ENCODE data around the gene TRAF3IP3.

The TRAF3IP3 gene

DNA sequence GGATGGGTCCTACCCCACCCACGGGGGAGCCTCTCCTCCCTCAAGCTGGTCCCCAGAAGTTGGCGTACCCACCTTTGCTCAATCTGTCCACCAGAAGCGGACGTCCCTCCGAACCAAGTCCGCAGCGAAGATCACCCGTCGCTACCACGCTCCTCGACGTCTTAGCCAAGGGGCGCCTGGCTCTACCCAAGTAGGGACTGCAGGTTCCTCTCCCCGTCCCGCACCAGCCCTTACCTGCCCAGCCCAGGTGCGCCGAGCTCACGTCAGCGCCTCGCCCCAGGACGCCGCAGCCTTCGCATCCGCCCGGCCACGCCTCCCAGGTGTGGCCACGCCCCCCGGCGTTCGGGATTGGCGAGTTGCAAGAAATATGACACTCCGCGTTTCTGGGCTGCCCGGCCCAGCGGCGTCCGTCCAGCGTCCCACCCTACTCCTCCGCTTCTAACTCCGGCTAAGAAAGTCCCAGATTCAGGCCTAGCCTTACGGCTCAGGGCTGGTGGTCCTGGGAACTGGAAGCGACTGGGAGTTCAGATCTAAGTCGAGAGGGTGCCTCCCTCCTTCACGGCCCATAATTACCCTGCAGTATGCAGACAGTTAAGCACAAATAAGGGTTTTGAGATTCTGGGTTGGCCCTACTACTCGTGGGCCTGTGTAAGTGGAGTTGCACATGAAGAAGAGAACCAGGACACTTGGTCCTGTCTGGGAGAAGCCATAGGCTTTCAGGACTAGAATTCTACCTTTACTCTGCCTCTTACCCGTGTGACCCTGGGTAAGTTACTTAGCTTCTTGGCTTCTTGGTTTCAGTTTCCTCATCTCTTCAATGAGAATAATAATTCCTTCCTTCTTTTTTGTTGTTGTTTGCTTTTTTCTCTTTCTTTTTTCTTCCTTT lies 50.3 kb downstream of the TRAF3IP3 start, which contains the start of gene IRF6:
TSS of gene IRF6 (minus strand) at position 268 of the 886 bp plus-strand sequence. CDS start 4,729 bp downstream, outside the sequence.
- TF ChIP-seq, protein P1, sequence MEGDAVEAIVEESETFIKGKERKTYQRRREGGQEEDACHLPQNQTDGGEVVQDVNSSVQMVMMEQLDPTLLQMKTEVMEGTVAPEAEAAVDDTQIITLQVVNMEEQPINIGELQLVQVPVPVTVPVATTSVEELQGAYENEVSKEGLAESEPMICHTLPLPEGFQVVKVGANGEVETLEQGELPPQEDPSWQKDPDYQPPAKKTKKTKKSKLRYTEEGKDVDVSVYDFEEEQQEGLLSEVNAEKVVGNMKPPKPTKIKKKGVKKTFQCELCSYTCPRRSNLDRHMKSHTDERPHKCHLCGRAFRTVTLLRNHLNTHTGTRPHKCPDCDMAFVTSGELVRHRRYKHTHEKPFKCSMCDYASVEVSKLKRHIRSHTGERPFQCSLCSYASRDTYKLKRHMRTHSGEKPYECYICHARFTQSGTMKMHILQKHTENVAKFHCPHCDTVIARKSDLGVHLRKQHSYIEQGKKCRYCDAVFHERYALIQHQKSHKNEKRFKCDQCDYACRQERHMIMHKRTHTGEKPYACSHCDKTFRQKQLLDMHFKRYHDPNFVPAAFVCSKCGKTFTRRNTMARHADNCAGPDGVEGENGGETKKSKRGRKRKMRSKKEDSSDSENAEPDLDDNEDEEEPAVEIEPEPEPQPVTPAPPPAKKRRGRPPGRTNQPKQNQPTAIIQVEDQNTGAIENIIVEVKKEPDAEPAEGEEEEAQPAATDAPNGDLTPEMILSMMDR (IDR thresholded peaks at IDR 0.05; ENCODE audit: low read depth, low read length) = no peak
- DNase-seq (ENCODE audit: extremely low read depth, low read depth) = peak; percentile 41

DNA sequence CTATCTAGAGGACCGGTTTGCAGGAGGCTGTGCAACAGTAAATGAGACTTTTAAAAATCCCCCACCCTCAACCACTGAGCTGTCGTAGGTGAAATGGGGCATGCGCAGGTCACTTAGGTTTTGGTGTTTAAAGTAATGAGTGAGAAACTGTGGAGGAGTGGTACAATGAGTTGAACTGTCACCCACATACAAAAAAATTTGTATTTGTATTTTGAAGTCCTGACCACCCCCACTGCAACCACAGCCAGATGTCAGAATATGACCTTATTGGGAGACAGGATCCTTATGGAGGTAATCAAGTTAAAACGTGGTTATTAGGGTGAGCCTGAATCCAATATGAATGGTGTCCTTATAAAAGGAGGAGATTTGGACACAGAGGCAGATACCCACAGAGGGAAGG lies 51.7 kb downstream of the TRAF3IP3 start:
- DNase-seq (ENCODE audit: extremely low read depth, low read depth) = no peak
- TF ChIP-seq, protein P1 (IDR thresholded peaks at IDR 0.05; ENCODE audit: low read depth, low read length) = no peak

DNA sequence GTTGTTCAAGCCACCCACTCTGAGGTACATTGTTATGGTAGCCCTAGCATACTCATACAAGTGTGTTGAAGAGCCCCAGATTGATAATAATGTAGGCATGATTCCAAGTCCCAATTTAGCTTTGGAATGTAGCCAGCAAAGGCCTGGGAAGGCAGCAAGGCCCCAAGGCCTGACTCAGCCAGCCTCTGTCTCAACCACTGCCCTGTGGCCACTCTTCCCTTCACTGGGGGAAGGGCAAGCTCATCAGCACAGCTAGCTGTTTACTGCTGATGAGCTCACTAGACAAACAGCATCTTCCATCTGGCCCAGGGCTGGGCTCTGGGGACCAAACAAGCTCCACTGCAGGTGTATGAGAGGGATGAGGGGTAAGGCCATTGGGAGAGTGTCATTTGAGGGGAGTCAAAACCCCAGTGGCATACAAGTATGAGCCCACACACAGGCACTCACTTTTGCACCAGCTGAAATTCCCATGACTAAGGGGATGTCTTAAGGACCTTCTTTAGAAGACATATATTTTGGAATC lies 52.3 kb downstream of the TRAF3IP3 start:
- peak; percentile 52 for DNase-seq (ENCODE audit: extremely low read depth, low read depth)
- TF ChIP-seq, protein P1 (IDR thresholded peaks at IDR 0.05; ENCODE audit: low read depth, low read length) = no peak

DNA sequence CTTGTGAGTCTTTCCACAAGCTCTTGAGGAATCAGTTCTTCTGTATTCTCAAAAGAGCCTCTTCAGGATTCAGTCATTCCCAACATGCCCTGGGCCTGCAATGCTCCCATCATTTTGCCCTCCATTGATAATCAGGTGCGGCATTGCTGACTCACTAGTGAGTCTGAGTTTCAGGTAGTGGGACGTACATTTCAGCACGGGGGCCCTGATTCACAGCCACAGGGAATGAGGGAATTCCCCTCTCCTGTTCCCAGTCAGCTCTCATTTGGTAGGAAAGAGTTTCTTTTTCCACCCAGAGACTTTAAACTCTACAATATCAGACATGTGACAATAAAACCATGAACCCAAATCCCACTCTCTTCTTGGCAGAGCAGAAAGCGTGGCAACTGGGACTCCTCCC lies 53.8 kb downstream of the TRAF3IP3 start:
- no peak for DNase-seq (ENCODE audit: extremely low read depth, low read depth)
- TF ChIP-seq, protein P1 (IDR thresholded peaks at IDR 0.05; ENCODE audit: low read depth, low read length) = no peak

DNA sequence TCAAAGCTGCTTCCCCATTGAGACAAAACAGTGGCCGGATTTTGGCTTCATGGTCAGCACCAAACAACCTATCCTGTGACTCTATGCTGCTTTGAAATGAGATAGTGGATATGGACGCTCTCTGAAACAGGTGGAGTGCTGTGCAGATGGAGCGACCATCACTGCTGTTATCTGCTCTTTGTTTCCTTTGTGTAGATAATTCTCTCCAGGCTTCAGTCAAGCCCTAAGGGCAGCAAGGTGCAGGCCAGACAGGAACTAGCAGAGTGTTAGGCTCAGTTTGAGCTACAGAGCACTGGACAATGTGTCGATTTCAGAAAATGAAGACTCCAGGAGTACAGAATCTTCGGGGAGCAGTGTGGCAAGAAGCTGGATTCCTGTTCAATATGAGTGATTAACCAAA lies 54.9 kb downstream of the TRAF3IP3 start:
- DNase-seq (ENCODE audit: extremely low read depth, low read depth) = no peak
- TF ChIP-seq, protein P1 (IDR thresholded peaks at IDR 0.05; ENCODE audit: low read depth, low read length) = no peak

DNA sequence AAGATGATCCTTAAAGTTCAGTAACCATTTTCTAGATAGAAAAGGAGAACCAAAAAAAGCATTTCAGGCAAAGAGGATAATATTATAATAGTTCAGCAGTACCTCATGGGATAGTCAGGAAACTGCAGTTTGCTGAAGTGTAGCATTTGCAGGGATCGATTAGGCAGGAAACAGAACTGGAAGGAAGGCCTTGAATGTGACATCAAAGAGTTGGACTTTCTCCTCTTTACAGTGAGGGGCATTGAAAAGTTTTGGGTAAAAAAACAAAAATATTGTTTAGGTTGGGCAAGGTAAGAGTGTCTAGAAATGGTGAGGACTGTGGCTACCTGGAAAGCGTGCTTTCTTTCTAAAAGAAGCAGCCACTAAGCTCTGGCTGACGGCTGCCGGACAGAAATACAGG lies 58.0 kb downstream of the TRAF3IP3 start:
- TF ChIP-seq, protein P1 (IDR thresholded peaks at IDR 0.05; ENCODE audit: low read depth, low read length) = no peak
- DNase-seq (ENCODE audit: extremely low read depth, low read depth) = no peak

DNA sequence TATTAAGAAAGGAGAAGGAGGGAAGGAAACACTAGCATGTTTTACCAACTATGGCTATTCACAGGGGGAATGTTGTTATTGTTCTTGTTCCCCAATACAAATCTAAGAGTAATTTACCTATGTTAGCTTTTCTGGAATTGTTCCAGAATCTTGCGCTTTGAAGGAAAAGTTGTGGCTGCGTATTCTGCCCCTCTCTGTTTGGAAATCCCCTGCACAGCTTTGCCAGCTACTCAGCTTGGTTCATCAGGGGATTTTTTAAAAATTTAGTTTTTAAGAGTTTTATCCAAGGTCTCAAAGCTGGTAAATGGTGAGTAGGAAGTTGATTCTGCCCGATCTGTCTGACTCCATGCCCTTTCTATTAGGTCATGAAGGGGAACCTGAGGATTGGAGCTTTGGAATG lies 59.6 kb downstream of the TRAF3IP3 start:
- TF ChIP-seq, protein P1 (IDR thresholded peaks at IDR 0.05; ENCODE audit: low read depth, low read length) = no peak
- DNase-seq (ENCODE audit: extremely low read depth, low read depth) = no peak
